G401.6 (cell line): ENCODE data around the gene ZNF165.
"Not testable (repeated sequence)": the region's sequence is repeated elsewhere in the genome, so short reads cannot be mapped to it uniquely, and the experiment has no call there.

Experiments used
- FAIRE-seq: peaks from 2 replicates; lab custom pipeline; 2012; peaks lifted over from hg19 to GRCh38; lab: Jason Lieb, UNC

ZNF165 gene

DNA sequence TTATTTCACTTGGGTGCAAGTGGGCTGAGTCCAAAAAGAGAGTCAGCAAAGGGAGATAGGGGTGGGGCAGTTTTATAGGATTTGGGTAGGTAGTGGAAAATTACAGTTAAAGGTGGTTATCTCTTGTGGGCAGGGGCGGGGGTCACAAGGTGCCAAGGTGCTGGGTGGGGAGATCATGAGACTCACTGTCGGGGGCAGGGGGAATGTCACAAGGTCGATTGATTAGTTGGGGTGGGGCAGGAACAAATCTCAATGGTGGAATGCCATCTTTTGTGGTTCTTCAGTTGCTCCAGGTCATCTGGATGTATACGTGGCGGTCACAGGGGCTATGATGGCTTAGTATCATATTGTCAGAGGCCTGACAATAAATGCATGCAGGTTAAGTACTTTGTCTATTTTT, 41.9 kb downstream of the ZNF165 start:
- not testable (repeated sequence) for FAIRE-seq

DNA sequence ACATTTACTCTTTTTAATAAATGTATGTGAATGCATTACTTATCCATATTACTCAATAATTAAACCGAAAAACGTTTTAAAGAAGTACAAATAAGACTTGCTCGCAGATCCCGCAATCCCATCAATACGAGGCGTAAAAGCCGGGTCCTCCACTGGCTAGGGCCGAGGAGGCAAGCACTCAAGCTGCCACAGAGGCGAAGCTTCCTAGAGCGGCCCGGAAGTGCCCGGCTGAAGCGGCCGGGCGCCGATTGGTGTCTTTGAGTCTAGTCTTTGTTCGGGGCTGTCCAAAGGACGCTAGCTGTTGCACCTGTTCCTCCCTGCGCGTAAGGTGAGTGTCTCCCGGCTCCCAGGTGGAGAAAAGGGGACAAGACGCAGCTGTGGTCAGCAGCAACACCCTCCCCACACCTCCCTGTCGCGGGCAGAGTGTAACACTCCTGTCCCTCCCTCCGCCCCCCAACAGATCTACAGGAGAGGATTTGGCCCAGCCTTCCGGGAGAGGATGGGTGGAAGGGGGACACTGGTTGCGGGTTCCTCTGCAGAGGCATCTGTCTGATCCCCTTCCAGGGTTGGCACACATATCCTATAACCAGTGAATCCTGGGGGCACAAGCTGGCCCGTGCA, 44.1 kb downstream of the ZNF165 start, which contains the start of gene ZSCAN16:
Gene ZSCAN16, plus strand, starts transcription at position 260 of the 621 bp plus-strand sequence. CDS start 835 bp downstream, outside the sequence.
- FAIRE-seq = no peak

DNA sequence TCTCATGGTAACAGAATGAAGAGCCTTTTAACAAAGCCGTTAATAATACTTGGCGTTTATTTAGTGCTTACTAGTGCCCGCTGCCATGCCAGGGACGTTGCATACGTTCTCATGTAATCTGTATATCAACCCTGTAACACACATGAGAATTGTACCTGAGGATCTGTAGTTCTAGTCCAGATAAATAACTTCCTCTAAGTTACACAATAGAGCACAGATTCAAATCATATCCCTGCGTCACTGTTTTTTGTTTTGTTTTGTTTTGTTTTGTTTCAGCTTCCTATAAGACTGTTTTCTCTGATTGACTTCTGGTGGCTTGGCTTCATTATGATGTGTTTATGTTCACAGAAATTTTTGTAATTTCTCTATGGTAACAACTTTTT, 44.6 kb downstream of the ZNF165 start:
- no peak for FAIRE-seq

GRCh38 chr6:28125401-28125800, 45.0 kb downstream of the ZNF165 start:
- no peak for FAIRE-seq

DNA sequence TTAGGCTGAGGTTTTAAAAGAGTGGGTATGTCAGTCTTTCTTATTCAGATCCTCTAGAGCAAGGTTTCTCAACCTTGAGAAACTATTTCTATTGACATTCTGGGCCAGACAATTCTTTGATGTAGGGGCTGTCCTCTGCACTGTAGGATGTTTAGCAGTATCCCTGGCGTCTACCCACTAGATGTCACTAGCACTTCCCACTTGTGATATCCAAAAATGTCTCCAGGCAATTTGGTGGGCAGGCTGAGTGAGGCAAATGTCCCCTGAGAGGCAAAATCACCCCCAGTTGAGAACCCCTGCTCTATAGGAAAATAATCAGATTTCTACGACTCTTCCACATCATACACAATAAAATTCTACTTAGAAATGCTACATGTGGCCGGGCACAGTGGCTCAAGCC, 53.6 kb downstream of the ZNF165 start:
- FAIRE-seq = no peak

DNA sequence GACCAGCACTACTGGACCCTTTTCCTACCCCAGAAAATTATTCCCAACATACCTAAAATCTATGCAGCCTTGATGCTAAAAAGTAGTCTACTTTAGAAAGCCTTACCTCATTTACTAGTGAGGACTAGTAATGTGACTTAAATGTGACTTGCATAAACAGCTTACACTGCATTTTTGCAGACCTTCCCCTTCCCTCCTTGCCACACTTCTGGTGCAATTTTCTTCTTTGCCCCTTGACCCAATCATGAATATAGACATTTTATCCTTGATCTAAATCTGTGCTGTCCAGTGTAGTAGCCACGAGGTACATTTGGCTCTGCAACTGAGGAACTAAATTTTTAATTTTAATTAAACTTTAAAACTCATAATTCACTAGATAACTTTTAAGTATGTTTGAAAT, 54.3 kb downstream of the ZNF165 start:
- FAIRE-seq = no peak

DNA sequence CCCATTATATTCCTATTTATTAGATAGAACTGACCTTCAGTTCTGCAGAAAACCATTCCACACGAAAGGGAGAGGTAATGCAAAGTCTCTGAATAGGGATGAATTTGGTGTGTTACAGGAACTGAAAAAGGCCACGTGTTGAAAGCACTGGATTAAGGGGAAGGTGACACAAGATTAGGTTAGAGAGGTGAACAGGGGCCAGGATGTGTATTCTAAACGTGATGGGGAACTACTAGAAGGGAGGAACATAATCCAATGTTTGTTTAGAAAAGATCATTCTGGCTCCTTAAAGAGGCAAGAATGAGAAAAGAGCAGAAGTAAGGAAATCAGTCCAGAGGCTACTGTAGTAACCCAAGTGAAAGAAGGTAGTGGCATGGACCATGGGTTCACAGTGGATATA, 55.0 kb downstream of the ZNF165 start:
- no peak for FAIRE-seq

DNA sequence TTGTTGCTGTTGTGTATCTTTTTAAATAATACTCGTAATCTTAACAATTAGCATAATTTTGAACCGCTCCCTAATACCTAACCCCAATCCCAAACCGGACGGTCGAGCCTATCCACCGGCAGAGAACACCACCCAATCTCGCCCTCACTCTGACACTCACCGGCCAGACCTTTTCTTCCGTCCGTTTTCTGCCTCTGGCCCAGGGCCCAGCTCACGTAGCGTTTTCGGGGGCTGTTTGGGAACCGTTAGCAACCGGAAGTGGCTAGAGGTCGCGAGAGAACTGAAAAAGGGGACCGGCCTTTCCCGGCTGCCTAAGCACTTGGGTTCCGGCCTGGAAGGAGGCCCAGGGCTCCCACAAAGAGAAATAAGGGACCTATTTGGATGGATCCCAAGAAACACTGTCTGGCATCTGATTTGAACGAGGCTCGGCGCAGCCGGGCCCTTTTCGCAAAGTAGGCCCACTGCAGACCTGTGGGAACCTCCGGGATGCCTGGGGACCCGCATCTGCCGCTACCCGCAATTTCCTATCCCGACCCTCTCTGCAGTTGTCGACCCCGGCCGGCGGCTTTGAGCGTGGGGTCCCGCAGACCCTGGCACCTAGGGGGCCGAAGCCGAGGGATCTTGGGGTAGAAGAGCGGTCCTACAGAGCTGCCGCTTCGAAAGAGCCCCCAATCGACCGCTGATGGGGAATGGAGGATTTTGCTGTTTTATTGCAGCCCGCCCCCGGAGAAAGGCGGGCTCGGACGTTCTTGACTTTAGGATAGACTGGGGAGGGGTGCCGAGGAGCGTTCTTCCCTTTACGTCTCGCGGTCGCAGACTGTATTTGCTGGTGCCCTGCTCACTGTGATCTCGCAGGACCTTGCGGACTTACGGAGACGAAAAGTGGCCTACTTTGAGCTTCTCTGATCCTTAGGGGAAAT, 56.5 kb downstream of the ZNF165 start:
- peak; percentile 37 for FAIRE-seq

DNA sequence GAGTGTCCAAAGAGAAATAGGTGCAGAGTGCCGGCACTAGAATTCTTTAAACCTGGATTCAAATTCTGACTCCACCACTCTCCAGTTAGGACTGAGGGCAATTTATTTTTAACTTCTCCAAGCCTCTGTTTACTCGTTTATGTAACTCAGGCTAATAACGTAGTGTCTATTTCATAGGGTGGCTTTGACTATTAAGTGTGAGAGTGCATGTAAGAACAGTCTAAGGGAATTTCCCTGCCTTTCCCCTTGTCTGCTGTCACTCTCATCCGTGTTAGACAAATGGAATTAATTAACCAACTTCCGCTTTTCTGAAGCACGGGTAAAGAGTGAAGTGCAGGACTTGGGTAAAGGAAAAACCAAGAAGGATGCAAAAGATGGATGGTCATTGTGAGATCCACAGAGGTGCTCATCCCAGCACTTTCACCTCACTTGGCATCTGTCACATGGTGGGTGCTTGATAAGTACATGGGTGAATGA, 57.2 kb downstream of the ZNF165 start:
- no peak for FAIRE-seq
